ENCODE data around the gene DGKB.

DGKB gene

DNA sequence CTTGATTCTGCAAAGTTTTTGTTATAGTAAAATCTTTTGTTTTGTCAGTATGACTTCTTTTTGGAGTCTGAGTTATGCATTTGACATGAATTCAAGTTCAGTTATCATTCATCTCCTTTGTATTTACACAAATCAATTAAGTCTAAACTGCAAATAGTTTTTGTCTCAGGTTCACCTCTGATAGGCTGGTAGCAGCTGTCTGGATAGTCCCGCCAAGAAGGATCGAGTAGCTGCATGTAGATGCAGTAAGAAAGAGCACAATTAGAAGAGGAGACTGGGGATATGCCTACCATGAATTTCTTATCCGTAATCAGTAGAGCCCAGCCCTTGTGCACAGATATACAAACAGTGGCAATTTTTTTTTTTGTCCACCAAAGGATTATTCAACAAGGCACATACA lies 520.6 kb downstream of the DGKB start:
- DNase-seq (ENCODE audit: low spot score) = no peak

DNA sequence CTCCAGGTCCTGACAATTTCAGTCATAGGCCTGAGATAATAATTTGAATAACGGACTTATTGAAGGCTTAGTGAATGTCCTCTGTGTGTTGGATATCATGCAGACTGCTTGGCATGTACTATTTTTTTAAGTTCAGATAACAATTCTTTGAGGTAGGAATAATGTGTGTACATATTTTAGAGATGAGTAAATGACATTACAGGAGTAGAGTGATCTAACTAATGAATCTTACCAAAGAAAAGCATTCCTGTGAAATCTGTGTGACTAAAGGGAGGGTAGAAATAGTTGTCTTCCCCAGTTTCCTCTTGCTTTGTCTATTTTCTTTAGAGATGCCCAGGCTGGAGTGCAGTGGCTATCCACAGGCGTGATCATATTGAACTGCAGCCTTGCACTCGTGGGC lies 521.2 kb downstream of the DGKB start:
- no peak for DNase-seq (ENCODE audit: low spot score)

DNA sequence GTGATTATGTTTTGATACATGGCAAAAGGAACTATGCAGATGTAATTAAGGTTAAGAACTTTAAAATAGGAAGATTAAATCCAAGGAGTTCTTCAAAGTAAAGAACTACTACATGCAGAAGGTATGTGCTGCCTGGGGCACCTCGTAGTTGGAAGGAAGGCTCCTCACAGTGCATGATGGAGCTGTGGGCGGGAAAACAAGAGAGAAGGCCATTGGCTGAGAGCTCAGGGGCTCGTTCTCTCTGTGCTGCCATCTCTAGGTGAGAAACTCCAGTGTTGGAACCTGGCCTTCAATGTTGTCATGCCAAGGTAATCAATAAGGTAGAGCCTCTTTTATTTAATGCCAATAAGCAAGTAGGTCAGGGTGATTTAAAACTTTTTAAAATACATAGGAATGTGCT lies 521.7 kb downstream of the DGKB start:
- no peak for DNase-seq (ENCODE audit: low spot score)

DNA sequence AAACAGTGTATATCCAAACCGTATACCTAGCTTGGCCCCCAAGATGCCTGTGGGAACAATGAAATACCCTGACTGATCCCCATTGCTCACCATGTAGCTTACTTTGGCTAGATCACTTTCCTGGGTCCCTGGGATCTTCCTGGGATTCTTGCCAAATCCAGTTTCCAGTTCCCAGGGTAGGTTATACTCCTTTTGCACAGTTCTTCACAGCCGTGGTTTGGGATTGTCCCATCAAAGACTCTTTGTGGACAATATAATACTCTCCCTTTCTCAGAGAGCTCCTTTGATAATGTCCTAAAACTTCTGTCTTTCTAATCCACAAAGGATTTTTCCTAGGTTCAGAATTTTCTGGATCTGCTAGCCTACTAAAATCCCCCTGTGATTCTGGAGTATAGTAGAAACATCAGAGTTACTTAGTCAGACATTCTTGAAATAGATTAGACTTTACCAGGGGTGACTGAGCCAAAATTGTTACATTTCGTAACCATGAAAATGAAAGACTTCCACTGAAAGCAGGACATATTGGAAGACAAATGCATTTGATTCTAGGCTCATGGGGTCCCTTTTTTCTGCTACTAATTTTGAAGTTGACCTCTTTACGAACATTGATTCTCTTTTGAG lies 524.8 kb downstream of the DGKB start:
- no peak for DNase-seq (ENCODE audit: low spot score)

DNA sequence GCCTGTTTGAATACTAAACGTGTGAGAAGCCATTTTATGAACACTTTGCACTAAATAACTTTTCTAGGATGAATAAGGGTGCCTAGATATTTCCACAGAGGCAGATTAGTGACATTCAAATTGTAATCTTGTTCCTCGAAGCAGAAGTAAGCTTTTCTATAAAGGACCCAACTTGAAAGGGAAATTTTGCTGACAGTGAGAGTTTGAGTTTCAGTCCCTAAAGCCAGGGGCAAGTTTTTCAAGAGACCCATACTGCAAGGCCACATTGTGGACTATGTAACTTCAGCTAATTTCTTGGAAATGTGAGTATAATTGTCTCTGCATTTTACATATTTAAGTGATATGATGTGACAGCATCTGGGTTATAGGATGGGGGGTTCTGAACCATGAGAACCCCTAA lies 525.8 kb downstream of the DGKB start:
- DNase-seq (ENCODE audit: low spot score) = no peak

DNA sequence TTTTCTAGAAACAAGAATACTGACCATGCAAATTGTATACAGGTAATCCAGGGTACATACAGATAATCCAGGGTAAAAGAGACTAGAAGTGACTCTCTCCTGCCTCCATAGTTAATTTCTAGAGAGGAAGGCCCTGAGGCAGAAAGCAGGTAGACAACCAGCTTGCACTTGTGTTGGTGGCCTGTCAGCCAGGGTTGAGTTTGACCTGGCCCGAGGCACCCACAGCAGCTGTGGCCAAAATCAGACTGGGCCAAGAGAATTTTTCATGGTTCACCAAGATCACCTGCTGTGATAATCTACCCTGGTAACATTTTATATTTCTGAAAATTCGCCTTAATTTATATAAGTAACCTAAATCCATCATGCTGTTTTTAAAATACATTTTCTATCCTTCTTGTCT lies 526.6 kb downstream of the DGKB start:
- DNase-seq (ENCODE audit: low spot score) = no peak

DNA sequence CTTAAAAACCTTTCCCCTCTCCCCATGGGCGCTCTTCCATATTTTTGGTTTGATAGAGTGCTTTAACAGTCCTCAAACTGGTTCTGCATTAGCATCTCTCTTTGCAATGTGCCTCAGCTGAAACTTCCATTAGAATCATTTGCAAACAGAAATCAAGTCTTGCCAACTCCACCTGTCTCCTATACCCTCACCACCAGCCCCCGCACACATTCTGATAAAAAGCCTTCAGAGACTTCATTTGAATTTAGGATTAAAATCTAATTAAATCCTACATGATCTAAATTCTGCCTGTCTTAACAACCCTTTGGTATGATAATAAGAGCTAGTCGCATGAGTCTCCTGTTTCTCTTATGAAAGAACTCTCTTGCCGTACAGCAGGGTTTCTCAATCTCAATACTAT lies 528.2 kb downstream of the DGKB start:
- no peak for DNase-seq (ENCODE audit: low spot score)

DNA sequence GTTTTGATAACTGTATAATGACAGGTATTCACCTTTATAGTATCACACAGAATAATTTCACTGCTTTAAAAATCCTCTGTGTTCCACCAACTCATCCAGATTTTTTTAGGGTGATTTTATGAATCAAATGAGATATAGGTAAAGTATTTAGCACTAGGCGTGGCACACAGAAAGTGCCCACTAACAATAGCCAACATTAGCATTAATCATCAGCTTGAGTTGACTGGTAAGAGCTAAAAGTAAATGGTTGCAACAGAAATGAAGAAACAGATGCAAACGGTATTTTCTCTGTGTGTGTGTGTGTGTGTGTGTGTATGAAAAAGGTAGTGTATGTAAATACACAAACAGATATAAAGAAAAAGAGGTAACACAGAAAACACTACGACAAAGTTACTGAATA lies 534.3 kb downstream of the DGKB start:
- DNase-seq (ENCODE audit: low spot score) = no peak

DNA sequence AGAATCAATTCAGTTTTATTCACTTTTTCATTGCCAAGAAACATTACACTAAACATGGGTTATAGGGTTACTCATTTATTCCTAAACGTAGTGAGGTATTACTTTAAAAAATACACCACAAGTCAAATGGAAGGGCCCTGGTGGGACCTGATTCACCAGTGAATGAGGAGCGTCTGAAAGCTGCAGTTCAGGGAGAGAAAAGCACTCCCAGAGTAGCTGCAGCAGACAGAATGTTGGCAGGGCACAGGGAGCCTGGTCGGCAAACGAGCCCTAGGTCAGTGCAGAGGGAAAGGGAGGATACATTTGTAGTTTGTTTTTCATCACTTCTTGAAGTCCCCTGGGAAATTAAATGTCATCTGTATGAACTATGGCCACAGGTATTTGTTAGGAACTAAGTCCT lies 551.4 kb downstream of the DGKB start:
- DNase-seq (ENCODE audit: low spot score) = no peak

DNA sequence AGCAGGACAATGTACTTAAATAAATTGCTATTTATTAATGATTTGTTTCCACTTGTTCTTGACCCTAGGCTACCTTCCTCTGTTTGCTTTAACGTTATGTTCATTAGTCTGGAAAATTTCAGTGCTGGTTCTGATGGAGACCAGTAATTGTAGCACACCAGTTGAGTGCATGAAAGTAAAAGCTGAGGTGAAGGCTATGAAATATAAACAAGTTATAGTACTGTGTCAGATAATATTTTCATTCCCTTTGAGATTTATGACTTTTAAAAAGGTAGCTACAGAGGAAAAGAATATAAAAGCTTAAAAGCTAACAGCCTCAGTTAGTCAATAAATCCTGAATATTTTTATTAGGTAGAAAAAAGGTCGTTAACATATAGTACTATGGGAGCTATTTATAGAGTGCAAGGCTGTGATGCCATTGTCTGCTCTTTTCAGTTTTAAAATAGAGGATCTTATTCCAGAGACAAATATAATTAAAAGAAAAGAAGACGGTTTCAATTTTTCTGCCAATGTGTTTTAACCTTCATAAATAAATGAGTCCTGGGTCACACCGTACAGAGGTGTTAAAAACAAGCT lies 561.3 kb downstream of the DGKB start:
- no peak for DNase-seq (ENCODE audit: low spot score)

DNA sequence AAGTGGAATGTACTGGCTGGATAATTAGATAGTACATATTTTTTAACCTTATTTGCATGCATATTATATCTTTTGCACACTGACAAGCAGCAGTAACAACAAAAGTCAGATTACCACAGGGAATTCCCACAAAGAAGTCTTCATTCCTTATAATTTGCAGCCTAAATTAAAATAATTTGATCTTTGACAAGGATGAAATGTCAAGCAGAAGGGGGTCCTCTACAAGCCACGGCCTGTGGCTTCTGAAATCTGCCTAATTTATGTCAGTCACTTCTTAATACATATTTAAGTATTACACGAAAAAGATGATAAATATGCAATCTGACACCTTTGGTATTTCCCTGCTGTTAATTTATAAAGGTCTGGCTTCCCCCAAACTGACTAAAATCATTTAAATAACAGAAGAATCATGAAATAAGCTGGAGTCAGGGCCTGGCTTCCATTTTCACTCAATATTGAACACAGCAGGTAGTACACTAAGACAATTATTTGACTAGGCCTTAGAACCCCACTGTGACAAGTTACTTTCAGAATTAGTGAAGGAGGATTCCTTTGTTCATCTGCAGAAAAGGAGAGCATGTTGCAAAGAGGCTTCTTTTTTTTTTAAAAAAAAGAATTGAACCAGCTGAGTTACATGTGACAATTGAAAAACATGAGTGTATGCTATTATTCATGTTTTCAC lies 562.0 kb downstream of the DGKB start:
- no peak for DNase-seq (ENCODE audit: low spot score)

DNA sequence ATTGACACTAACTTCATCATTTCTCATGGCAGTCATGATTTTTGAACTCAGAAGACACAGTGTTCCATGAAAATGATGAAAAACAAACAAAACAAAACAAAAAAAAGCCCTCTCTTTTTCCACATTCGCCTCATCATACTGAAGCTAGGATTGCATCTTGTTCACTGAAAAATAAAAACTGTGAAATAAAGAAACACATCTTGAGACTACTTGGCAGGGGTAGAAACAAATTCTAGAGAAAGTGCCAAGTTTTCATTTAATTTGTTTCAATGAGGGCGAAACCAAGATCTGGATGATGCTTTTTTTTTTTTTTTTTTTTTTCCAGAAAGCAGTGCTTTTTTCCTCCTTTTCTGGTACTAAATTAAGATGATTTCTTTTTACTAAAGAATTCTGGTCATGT lies 562.7 kb downstream of the DGKB start:
- DNase-seq (ENCODE audit: low spot score) = no peak

DNA sequence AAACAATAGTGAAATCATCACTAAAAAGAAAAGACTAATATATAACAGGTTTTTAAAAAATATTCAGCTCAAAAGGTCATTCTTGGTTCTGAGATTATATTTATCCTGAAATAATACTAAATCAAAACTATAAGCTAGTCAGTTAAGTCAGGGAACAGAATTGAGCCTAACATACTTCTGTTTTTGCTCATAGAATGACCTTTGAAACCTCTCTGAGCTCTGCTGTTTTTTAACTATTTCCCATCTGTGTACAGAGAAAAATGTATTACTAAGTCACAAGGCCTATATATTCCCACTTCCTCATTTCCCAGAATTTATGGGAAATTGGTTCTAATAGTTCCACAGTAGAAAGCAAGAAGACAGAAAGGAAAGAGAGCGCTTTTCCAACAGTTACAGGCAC lies 566.3 kb downstream of the DGKB start:
- DNase-seq (ENCODE audit: low spot score) = no peak

DNA sequence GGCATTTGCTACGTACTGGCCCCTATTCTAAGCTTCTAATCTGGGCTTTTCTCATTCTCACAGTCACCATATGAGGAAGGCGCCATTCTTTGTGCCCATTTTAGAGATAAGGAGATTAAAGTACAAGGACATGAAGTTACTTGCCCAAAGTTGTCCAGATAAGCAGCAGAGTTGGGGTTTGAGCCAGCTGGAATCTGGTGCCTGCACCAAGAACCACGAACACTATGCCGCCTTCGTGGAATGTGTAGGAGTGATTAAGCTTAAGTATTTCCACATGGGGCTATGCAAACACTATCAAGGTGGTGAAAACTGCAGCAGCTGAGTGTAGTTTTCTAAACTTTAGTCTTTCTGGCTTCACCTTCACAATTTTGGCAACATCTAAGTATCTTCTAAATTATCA lies 570.4 kb downstream of the DGKB start:
- DNase-seq (ENCODE audit: low spot score) = no peak

DNA sequence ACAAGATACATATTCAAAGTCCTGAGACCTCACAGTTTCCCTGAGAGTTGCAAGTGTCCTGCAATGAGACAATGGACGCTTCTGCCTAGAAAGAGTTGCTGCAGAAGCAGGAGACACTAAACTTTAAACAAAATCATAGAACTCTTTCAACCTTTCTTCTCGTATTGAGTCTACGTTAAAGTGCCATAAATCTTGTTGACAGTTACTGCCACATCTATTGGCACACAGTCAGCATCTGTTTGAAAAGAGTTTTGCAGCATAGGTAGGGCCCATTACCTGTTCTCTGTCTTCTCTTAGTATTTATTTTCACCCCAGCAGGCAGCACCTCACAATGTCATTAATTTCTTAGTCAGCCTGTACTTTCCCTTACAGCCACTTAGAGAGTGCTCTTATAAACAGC lies 577.8 kb downstream of the DGKB start:
- DNase-seq (ENCODE audit: low spot score) = no peak

DNA sequence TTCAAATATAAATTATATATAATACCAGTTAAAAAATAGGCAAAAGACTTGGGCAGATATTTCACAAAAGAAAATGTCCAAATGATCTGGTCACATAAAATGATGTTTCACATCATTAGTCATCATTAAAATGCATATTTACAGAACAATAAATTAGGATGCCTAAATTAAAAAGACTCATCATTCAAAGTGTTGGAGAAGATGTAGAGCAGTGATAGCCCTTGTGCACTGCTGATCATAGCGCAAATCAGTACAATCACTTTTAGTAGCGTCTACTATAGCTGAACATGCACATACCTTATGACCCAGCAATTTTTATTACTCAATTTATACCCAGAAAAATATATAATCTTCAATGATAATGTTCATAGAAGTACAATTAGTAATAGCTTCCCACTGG lies 579.8 kb downstream of the DGKB start:
- no peak for DNase-seq (ENCODE audit: low spot score)

DNA sequence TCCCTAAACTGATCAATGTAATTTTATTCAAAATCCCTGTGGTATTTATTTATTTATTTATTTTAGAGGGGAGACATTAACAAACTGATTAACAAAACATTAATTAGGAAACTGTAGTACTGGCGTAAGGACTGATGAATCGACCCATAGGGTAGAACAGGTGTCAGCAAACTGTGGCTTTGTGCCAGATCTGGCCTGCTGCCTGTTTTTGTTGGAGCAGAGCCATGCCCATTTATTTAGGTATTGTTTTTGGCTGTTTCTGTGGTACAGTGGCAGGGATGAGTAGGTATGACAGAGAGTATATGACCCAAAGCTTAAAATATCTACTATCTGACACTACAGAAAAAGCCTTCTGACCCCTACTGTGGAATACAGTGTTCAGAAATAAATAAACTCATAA lies 580.6 kb downstream of the DGKB start:
- no peak for DNase-seq (ENCODE audit: low spot score)

DNA sequence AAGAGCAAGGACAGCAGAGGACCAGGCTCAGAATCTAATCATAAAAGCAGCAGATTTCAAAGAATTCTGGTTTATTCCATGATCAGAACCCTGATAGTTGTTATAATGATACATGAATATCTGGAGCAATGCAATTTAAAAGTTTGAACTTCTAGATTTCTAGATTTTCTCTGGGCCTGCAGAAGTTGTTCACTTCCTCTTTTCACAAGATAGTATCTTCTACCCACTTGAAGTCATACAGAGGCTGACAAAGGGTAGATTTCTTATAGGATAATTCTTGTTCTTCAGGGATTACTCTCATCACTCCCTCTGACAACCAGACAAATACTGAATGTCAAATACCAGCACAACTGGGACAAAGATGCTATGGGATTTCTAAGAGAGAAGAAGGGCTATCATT lies 593.1 kb downstream of the DGKB start:
- no peak for DNase-seq (ENCODE audit: low spot score)

DNA sequence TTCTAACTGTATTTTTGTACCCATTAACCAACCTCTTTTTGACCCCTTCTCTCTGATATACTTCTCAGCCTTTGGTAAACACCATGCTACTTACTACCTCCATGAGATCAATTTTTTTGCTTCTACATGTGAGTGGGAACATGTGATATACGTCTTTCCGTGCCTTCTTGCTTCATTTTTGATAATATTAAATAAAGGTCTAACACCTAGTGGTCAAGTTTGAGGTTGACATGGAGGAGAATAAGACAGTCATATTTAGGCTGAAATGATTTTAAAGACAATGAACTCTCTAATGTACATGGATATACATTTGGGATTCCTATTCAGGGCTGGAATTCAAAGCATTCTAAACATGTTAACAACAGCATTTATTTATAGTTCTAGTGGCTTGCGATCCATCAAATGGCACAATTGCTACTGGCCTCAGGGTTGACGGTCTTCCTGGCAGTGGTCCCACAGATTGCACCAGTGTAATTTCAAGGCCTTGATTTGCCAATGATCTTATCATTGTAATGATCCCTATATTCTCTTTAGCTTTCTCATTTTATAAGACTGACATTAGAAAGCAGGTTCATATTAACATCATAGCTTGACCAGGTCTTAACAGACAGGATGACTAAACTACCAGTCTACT lies 597.2 kb downstream of the DGKB start:
- DNase-seq (ENCODE audit: low spot score) = no peak

DNA sequence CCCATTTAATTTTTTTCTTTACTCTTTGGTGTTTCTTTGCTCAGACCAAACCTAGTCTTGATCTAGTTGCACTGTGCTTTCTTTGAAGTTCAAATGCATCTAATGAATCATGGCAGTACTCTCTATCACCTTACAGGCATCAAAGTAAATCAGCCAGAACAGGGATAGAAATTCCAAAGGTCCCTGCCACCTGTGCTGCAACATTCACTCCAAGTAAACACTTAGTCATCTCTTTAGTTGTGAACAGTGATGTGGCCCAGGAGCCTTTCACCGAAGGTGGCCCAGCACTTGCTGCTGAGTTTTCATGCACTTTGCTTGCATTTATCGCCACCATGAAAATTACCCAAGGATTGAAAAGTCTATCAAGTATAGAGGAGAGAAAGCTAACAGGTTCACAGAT lies 599.0 kb downstream of the DGKB start:
- no peak for DNase-seq (ENCODE audit: low spot score)

DNA sequence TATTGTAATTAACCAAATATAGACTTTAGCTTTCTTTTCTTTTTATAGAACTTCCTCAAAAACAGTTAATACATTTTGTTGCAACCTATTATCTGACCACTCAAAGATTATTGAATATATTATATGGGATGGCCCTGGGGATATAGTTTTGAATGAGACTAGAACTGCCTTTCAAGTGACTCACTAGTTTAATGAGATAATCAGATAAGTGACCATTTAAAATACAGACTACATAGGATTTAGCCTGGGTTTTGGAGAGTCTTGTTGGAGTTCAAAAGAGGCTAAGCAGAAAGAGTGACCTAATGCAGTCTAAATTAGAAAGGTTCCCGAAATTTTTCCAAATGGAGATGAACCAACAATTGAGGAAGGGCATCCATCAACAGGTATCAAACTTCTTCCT lies 607.9 kb downstream of the DGKB start:
- DNase-seq (ENCODE audit: low spot score) = no peak

DNA sequence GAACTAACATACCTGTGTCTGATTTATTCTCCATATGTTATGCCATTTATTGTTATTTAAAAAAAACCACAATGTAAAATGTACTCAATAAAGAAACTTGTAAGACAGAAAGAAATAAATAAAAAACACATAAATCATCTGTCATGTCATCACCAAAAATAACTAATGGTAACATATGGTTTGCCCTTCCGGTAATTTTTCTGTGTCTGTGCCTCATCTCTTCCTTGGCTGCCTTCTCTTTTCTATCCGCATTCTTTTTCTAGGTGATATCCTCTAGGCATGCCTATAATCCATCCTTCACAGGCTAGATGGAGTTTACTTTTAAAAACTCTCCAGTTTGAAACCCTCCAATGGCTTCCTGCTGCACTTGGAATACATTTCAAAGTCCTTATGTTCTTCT lies 609.1 kb downstream of the DGKB start:
- DNase-seq (ENCODE audit: low spot score) = no peak

DNA sequence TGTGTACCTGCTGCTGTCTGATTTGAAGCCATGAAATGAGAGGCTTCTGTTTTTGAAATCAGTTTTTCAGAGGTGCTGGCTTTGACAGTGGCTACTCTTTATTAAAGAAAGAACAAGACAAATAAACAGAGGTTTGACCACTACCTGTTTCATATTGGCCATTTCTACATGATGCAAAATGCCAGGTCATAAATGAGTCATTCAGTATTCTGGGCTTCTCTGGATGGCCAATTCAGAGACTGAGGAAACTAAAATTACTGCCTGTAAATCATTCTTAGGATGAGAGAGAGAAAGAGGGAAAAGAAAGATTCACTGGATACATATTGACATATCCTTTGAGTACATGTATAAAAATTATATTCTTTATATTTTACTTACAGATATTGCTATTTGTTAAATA lies 609.8 kb downstream of the DGKB start:
- DNase-seq (ENCODE audit: low spot score) = no peak

DNA sequence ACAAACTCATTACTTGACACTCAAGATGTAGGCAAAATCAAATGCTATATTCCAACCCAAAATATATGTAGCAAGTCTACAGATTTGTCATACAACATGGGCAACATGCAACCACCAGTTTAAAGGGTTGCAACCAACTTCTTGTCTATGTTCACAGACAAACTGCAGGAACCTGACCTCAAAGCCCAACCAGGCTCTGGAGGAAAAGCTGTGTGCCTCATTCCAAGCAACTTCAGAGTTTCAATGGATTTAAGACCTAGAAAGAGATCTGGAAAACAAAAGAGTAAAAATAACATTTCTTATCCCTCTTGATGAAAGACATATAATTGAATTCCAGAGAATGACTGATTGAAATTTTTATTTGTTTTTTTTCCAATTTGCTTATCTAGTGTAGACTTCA lies 612.6 kb downstream of the DGKB start:
- DNase-seq (ENCODE audit: low spot score) = no peak

Data from activated CD4-positive, alpha-beta T cell treated with anti-CD3 and anti-CD28 coated beads, Interleukin-2, Interleukin-4, amounts not matched to agents 100 ng/mL and 50 ng/mL, durations not matched to agents 16 hours and 8 hours (primary cell).